Pancreas (tissue), 10 donors: ENCODE measurements around the gene SFT2D1. TPM values are rescaled to one million over a fixed set of nuclear protein-coding genes. Genes with fewer than 3 reads are reported as not detected.

Experiments
- ATAC-seq, 4 donors: fragments of 200-7000 bp; cut with Tn5 transposase; one replicate each; pipeline versions ENCODE4 v1.8.0 to v1.9.1; 2020; ENCODE audit warnings: mild to moderate bottlenecking in 4 of 4, moderate library complexity in 4 of 4
- DNase-seq, 6 donors: peaks; one replicate each; pipeline ENCODE4 v3.0.0-alpha.2; 2020
- FAIRE-seq: peaks from 2 replicates; lab custom pipeline; 2012; peaks lifted over from hg19 to GRCh38; lab: Jason Lieb, UNC
- H3K27ac ChIP-seq, 4 donors: fragments of 200-600 bp; sonication (generic); 1 replicate in 3 of 4; 2 replicates in 1 of 4; pipeline versions ENCODE4 v1.5.0 to v1.8.0; 2020
- H3K27me3 ChIP-seq, 4 donors: fragments of 200-600 bp; one replicate each; pipeline ENCODE4 v1.8.0; 2021
- H3K36me3 ChIP-seq, 3 donors: fragments of 200-600 bp; sonication (generic) in 1 of 3; one replicate each; pipeline versions ENCODE4 v1.5.0 to v1.8.0; 2020 to 2021
- H3K4me1 ChIP-seq, 3 donors: fragments of 200-600 bp; one replicate each; pipeline ENCODE4 v1.8.0; 2021
- H3K4me3 ChIP-seq, 4 donors: fragments of 200-600 bp; sonication (generic) in 2 of 4; one replicate each; pipeline versions ENCODE4 v1.5.0 to v1.8.0; 2020 to 2021
- H3K9me3 ChIP-seq, 4 donors: fragments of 200-600 bp; one replicate each; pipeline ENCODE4 v1.8.0; 2021
- CTCF ChIP-seq, 4 donors: fragments of 200-600 bp; sonication (generic) in 3 of 4; IDR thresholded peaks; one replicate each; pipeline versions ENCODE4 v1.5.0 to v1.8.0; 2021; ENCODE audit warnings: antibody characterized with exemption in 4 of 4
- WGBS, 2 donors: extraction: QIAGEN DNeasy Blood & Tissue Kit; methylation state at CpG; one replicate each; pipeline ENCODE4 v1.1.7; 2013; 5-methylcytosine and 5-hydroxymethylcytosine counted together
- intact Hi-C, 3 donors: fragments of 100-400 bp; cut with DNase I; formaldehyde crosslinking; loops; one replicate each; pipeline versions ENCODE4 v1.11.1 to v1.14.2; 2022
- polyA plus RNA-seq, 2 donors: library from polyadenylated mRNA; stranded (reverse); fragments of 200-250 nt; gene quantifications; one replicate each; pipeline ENCODE4 v1.2.3, GENCODE V29; 2013
- total RNA-seq, 6 donors: library from RNA; stranded (reverse); fragmentation: NEBNext Ultra II Directional in 4 of 6; extraction: Animal tissue kit (Norgen Biotek cat#: 25700) in 4 of 6; gene quantifications; one replicate each; pipeline versions ENCODE4 v1.2.1 to v1.2.4, GENCODE V29; 2021 to 2023
- donor health status: healthy with polysubstance abuse.
- donor health status: DM: no; HTN: no; CAD: no; lungs with moderate emphysema.
- donor health status: DM: no; HTN: no; CAD: no.
- donor health status: control.
- donor health status: control.
- donor health status: Bipolar disorder and iron deficiency.
- donor health status: DM: yes; HTN: yes; CAD: no.
- donor health status: DM: no; HTN: no; CAD: no.
- donor health status: DM: no; HTN: no; CAD: no.
- donor health status: DM: yes; HTN: yes; CAD: no.

SFT2D1 gene
- total and polyA plus RNA-seq, 8 donors, result 14.5 to 38.9 (median 24.7) TPM

- Histone ChIP-seq H3K4me3 (peak overlapping the region; percentile 73 to 97 (median 88)), H3K27me3 (no peaks in the 10 kb centered on the region), H3K4me1 (peaks cover 5 to 32% (median 11%) of the 10 kb centered on the region in 3 donors), H3K36me3 (no peaks in the 10 kb centered on the region), H3K9me3 (no peaks in the 10 kb centered on the region), H3K27ac (peak overlapping the region; percentile 90 to 98 (median 98))
- DNase-seq (peak; percentile 87 to 96 (median 94)), FAIRE-seq (no peak), ATAC-seq (peak; percentile 78 to 87 (median 81))
- intact Hi-C loops, result no loop called here
- peak; percentile 81 to 85 (median 84) for TF ChIP-seq CTCF (IDR thresholded peaks at IDR 0.05)
- 0% methylated on average over 44 to 49 of the region's 49 CpGs for WGBS, 2 donors
Observed at GRCh38 chr6:166381733-166382499, 39.6 kb upstream of the SFT2D1 start.

GRCh38 chr6:166381381-166381732 is 39.0 kb upstream of the SFT2D1 start:
- no peaks in the 10 kb centered on the region for H3K9me3 ChIP-seq
- 8 to 9% methylated on average over 6 of the region's 6 CpGs for WGBS, 2 donors
- H3K4me1 ChIP-seq, result peaks cover 5 to 32% (median 11%) of the 10 kb centered on the region in 3 donors
- H3K27me3 ChIP-seq, result no peaks in the 10 kb centered on the region
- DNase-seq (no peak), FAIRE-seq (no peak), ATAC-seq (no peak)
- peak overlapping the region; percentile 73 to 97 (median 88) for H3K4me3 ChIP-seq
- H3K36me3 ChIP-seq, result no peaks in the 10 kb centered on the region
- no peak for TF ChIP-seq CTCF (IDR thresholded peaks at IDR 0.05)
- intact Hi-C loops, result no loop called here
- peak overlapping the region; percentile 90 to 98 (median 98) for H3K27ac ChIP-seq

- Histone ChIP-seq H3K27ac (peak overlapping the region in 2 of 4 donors; percentile 90 to 97), H3K9me3 (no peaks in the 10 kb centered on the region), H3K27me3 (no peaks in the 10 kb centered on the region), H3K36me3 (no peaks in the 10 kb centered on the region), H3K4me1 (peaks cover 5 to 32% (median 11%) of the 10 kb centered on the region in 3 donors), H3K4me3 (peak overlapping the region in 1 of 4 donors; percentile 97)
- WGBS, 2 donors, result 25 to 26% methylated on average over 4 of the region's 4 CpGs
- FAIRE-seq, result no peak
- peak in 2 of 4 donors; percentile 5 to 15 for ATAC-seq
- intact Hi-C loops, result no loop called here
- peak in 4 of 6 donors; percentile 50 to 70 (median 66) for DNase-seq
- TF ChIP-seq CTCF (IDR thresholded peaks at IDR 0.05), result no peak
Observed at GRCh38 chr6:166379800-166380199, 37.5 kb upstream of the SFT2D1 start.

- peaks cover 5 to 30% (median 11%) of the 10 kb centered on the region in 3 donors for H3K4me1 ChIP-seq
- no peaks in the 10 kb centered on the region for H3K36me3 ChIP-seq
- ATAC-seq, result no peak
- intact Hi-C loops, result no loop called here
- H3K27me3 ChIP-seq, result no peaks in the 10 kb centered on the region
- TF ChIP-seq CTCF (IDR thresholded peaks at IDR 0.05), result no peak
- peak overlapping the region in 2 of 4 donors; percentile 90 to 97 for H3K27ac ChIP-seq
- no peak for DNase-seq
- no peak overlapping the region for H3K4me3 ChIP-seq
- H3K9me3 ChIP-seq, result no peaks in the 10 kb centered on the region
- no peak for FAIRE-seq
- 57 to 63% methylated on average over 1 of the region's 1 CpG for WGBS, 2 donors
Observed at GRCh38 chr6:166379103-166379586, 36.8 kb upstream of the SFT2D1 start.

- no peak for DNase-seq
- no peak for ATAC-seq
- no peaks in the 10 kb centered on the region for H3K9me3 ChIP-seq
- H3K27ac ChIP-seq, result no peak overlapping the region
- no peak for FAIRE-seq
- H3K4me3 ChIP-seq, result no peak overlapping the region
- no peaks in the 10 kb centered on the region for H3K36me3 ChIP-seq
- no peak for TF ChIP-seq CTCF (IDR thresholded peaks at IDR 0.05)
- intact Hi-C loops, result no loop called here
- peaks cover 5 to 27% (median 11%) of the 10 kb centered on the region in 3 donors for H3K4me1 ChIP-seq
- 46 to 68% methylated on average over 2 of the region's 2 CpGs for WGBS, 2 donors
- H3K27me3 ChIP-seq, result no peaks in the 10 kb centered on the region
Observed at GRCh38 chr6:166377721-166378120, 35.4 kb upstream of the SFT2D1 start.
